ENCODE results near the gene MRAP.

The MRAP gene

DNA sequence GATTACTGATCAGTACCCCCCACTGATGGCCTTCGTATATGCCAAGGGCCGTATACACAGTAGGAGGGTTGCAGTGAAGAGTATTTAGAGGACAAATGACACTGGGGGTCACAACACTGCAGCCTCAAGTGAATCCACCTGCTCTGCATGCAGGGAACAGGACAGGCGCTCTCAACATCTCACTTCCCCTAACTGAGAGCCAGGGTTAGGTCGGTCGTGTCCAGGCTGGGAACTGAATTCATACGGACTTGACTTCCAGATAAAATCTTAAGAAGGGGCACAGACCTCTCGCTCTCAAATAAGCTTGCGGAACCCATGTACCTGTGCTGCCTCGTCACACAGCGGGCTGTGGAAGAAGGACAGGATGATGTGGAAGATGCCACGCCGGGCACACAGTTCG, 22.8 kb downstream of the MRAP start:
- DNase-seq (ENCODE audit: low read depth in 3 of 3, low spot score in 1 of 3): no peak

DNA sequence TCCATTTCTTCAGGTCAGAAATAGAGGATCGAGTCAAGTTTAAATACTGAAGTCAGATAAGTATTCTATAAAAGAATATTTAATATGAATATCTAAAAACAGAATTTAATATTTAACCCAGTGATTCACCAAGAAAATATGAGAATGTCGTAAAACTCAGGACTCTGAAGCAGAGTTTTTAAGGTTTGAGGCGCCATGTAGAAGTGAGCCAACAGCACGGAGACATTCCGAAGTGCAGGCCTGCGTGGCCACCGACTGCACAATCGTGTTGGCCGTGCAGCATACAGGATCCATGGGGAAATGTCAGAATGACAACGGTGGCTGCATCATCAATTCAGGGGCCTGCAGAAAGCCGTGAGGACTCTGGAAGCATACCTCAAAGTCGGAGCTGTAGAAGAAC, 23.4 kb downstream of the MRAP start:
- DNase-seq (ENCODE audit: low read depth in 3 of 3, low spot score in 1 of 3): no peak

DNA sequence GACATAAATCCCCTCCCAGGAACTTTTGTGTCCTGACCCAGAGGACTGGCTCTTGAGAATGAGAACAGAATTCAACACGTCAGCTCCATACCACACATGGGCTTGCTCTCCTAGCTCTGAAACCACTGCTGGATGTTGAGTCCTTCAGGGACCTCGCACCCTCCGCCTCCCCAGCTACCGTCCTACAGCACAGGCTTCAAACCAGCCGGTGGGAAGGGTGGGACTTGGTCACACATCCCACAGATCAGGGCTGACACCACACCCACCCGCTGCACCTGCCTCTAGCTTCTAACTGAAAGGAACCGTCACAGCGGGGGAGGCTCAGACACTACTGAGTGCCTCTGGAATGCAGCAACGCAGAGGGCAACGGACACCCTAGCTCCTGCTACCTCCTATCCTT, 24.0 kb downstream of the MRAP start:
- DNase-seq (ENCODE audit: low read depth in 3 of 3, low spot score in 1 of 3): no peak

DNA sequence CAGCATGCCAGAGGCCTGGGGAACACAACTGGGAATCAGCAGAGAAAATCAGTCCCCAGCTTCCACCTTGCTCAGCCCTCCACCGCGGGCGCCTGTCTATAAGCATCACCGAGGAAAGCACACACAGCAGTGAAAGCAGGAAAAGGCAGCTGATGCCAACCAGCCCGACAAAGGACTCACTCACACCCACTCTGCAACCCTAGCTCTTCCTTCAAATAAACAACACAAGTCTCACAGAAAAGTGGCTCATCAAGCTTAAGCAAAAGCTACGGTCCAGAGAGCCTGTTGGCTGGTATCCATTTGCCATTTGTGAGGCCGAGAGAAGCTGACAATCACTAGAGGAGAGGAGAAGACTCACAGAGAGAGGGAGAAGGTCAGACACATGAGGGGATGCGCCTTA, 27.1 kb downstream of the MRAP start:
- no peak for DNase-seq (ENCODE audit: low read depth in 3 of 3, low spot score in 1 of 3)

DNA sequence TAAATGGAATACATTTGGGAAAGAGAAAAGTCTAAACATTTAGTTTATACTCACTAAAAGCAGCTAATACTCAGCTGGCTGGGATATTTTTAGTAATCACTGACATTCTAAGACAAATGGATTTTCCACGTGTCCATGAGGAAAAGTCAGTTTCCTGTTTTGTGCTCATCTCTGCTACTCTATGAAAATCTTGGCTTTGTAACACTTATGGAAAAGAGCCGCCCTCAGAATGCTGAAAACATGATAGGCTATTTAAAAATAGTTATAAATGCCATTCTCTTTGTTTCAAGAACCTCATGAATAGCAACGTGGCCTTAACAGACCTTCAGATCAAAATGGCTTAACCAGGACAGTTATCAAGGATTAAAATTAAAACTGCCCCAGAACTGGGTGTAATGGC, 29.9 kb downstream of the MRAP start:
- no peak for DNase-seq (ENCODE audit: low read depth in 3 of 3, low spot score in 1 of 3)

DNA sequence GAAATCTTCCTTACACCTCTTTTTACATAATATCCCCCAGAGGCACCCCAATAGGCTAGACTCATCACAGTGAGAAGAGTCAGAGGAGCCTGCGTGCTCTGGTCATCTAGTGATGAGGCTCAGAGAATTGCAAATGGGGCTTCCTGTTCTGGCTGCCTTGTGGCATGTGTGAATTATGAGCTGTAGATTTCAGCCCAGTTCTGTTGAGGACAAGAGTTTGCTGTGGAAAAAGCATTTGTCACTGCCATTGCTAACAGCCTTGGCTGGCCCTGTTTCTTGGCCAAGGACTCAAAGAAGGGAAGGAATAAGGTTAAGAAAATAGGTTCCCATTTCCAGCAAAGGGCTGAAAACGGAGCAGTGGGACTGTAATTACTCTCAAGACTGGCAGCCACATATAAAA, 30.7 kb downstream of the MRAP start:
- no peak for DNase-seq (ENCODE audit: low read depth in 3 of 3, low spot score in 1 of 3)

DNA sequence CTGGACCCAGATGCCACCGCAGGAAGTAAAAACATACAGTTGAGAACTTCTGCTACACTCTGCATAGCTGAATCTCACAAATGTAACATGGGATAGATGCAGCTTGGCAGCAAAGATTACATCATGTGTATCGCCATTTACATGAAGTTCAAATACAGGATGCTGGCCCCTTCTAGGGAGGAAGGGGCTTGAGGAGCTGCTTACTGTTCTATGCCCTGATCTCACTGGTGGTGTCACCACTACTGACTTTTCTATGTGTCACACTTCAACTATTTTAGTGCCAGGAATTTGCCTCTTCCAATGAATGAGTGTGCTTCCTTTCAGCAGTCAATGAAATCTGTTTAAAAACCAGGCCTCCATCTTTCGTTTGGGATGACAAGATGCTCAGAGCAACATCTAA, 31.1 kb downstream of the MRAP start:
- DNase-seq (ENCODE audit: low read depth in 3 of 3, low spot score in 1 of 3): no peak

DNA sequence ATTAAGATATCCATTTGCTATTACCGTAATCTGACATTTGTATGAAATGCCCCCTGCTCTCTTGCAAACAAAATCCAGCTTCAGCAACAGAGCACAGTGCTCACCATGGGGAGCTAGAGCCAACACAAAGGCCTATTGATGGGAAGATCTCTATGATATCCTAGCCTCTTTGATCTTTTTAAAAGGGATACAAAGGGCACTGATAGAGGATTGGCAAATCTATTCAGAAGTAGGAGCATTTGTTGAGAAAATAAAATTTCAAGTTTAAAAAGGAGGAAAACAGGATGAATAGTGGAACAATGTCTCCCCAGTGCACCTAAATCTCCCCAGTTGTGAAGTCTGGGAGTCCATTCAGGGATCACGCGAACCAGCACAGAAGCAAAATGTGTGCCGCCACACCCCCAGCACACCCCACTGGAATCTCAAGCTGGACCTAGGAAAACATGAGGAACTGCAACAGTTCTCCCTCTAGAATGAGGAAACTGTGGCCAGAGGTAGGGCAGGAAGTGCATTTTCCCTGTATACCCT, 32.2 kb downstream of the MRAP start:
- no peak for DNase-seq (ENCODE audit: low read depth in 3 of 3, low spot score in 1 of 3)

DNA sequence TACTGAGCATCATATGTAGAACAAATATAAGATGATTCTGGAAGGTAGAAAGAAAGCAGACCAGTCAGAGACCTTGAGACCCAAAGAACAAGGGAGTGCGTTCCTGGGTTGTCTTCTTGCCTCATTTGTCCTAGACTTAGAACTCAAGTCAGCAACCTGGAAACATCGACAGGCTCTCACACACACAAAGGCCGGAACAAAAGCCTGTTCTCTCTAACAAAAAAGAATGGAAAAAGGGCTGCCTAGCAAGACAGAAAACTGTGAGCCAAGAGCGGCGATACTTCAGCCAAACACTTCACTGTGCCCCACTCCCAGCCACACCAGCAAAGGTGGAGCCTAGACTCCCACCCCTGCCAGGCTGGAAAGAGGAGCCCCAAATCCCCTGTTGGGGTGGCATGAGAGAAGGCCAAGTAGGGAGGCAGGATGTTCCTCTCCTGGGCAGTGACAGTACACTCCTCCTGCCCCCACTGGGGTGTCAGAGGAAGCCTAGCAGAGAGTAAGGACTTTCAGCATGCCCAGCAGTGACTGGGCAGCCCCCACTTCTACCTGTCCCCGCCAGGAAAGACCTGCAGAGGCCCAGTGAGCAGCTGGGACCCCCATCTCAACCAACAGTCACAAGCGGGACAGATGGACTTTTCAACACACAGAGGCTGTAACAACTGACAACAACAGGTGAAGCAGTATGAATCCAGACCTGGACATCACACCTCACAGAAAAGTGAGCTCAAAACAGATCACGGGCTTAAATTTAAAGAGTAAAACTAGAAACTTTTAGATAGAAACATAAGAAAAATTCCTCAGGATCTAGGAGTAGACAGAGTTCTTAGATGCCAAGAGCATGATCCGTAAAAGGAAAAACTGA, 33.0 kb downstream of the MRAP start:
- DNase-seq (ENCODE audit: low read depth in 3 of 3, low spot score in 1 of 3): no peak

DNA sequence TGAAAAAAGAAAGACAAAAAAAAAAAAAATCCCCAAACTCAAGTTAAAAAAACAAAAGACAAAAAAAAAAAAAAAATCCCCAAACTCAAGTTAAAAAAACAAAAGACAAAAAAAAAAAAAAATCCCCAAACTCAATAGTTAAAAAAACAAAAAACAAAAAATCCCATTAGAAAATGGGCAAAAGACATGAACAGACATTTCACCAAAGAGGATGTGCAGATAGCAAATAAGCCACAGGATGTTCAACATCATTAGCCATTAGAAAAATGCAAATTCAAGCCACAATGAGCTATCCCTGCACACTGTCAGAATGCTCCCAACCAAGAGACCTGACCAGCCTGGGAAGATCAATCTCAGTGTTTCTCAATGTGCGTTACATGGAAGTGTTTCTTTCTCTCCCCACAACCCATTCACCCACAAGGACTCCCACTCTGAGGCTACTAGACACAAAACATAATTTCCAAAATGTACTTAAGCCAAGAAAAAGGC, 33.9 kb downstream of the MRAP start:
- DNase-seq (ENCODE audit: low read depth in 3 of 3, low spot score in 1 of 3): no peak

DNA sequence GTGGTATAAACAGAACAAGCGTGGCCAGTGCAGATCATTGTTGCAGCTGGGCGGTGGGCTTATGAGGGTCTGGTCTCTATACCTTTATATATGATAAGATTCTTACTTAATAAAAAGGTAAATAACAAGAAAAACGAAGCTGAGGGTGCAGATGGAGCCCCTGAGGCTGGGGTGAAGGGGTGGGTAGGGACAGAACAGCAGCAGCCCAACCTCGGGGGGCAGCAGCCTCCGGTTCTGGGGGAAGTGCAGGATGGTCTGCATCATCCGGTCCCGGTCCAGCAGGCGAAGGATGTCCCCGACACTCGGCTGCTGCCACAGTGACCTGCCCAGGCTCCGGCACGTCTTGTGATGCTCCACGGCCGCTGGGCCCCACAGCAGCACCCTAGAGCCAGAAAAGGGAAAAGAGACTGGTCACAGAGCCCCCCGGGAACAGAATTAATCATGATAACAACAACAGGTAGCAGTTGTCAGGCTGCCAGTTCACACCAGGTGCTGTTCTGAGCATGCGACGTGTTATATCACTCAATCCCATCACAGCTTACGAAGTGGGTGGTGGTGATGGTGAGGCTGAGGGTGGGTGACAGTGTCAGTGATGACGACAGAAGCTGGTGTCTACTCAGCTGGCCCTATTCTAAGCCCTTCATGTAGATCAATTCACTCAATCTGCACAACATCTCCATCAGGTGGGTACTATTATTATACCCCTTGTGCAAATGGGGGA, 35.5 kb downstream of the MRAP start:
- DNase-seq (ENCODE audit: low read depth in 3 of 3, low spot score in 1 of 3): no peak

DNA sequence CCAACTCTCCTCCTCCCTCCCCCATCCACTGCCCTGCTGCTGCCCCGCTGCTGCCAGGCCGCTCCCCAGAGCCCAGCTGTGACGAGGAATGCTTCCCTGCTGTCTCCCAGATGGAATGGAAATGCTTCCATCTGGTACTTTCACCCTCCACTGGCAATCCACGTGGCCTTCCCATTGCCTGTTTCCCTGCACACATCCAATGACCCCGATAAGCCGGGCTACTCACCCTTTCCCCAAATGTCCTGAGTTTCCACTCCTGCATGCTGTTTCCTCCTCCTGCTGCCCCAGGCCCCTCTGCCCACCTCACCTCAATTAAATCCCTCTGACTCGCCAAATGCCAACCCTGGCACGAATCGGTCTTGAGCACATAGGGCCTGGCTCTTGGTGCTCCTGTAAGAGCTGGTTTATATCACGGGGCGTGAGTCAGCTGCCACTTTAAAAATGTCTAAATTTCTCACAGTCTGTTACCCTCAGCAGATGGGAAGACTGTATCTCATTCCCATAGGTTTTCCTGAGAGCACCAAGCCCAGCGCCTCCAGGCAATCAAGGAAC, 36.4 kb downstream of the MRAP start:
- DNase-seq (ENCODE audit: low read depth in 3 of 3, low spot score in 1 of 3): no peak

DNA sequence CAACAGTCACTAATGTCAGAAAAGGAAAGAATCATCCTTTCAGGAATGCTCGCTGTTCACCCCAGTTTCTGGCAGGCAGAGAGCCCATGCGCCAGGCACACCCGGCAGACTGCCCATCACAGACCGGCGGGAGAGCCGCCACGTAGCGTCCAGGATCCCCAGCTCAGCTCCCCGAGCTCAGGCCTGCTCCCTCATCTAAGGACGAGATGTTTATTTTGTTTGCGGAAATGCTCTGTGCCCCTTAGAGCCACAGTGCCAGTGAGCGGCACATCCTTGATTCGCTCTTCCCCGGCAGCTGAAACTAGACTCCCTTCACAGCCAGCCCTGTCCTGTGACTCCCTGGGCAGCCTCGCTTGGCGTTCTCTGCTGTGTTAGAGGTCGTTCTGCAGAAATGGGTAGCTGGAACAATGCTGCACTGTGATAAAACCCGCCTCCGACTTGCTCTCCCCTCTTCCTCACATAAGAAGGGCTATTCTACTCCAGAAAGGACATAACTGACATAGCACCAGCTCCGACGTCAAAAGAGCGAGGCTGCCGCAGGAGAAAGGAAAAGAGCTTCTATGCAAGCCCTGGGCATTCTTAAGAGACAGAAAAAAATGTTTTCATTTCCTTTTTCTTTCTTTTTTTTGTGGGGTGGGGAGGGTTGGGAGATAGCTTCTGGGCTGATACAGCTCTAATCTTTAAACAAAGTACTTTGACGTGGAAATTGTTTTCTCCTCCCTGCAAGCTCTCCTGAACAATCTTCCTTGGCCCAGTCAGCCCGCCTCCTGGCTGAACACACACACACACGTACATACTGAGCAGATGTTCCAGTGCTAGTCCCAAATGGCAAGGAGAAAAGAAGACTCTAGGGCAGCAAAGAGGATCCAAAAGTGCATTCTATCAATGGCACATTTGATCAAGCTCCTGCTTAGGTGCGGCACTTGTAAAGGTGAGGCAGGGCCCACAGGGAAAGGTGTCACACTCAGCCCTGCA, 37.2 kb downstream of the MRAP start:
- DNase-seq (ENCODE audit: low read depth in 3 of 3, low spot score in 1 of 3): no peak

DNA sequence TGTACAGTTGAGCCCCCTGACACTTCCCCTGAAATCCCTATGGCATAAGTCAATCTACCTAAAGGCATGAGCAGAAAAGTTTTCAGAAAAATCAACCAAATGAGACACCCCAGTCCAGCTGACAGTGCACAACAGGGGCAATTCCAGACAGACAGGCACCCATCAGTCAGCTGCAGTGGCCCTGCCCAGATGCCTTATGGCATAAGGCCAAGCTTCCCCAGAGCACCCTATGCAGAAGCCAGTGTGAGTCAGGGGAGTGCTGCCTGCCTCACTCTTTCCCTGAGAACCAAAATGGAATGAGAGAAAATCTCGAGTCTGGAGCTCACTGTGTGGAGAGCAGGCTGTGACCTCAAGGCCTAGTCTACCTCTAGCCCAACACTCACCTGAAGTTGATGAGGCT, 38.1 kb downstream of the MRAP start:
- no peak for DNase-seq (ENCODE audit: low read depth in 3 of 3, low spot score in 1 of 3)

DNA sequence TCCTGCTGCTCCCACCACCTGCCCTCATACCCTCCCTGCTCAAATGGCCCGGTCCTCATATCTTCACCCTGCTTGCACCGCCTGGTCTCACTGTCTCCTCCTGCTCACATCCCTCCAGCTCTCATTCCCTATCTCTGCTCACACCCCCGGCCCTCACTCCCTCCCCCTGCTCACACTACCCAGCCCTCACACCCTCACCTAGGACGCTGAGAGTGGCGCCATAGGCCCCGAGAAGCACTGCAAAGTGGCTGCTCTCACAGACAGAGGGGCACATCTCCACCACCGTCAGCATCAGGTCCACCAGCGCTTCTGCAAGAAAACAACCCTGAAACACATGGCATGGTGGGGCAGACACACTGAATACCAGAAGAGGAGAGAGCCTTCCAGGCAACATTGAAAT, 38.6 kb downstream of the MRAP start:
- no peak for DNase-seq (ENCODE audit: low read depth in 3 of 3, low spot score in 1 of 3)

DNA sequence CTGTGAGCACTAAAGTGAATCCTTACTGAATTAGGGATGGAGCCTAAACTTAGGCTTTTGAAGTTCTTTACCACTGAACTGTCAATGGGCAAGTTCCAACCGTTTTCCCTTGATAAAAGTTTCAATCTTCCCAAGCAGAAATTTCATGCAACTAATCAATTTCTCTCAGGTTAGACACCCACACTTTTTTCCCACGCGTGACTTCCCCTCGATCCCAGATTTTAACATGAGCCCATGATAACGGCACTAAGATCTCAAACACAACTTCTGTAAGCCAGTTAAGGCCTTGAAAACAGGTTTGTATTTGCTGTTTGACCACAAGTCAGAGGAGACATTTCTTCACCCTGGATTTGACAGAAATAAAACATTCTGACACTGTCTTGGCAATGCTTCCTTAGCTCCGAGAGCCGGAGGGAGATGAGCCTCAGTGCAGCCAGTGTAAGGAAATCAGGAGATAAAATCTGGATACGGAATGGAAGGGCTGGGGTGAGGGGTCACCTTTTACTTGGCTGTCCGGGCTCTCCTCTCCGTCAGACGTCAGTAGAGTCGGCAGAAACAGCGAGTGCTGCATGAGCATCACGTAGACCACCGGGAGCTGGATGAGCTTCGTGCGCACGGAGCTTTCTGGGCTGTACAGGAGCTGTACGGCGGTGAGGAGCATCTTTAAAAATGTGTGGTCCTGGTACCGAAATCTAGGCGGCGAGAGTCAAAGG, 39.7 kb downstream of the MRAP start:
- DNase-seq (ENCODE audit: low read depth in 3 of 3, low spot score in 1 of 3): no peak

DNA sequence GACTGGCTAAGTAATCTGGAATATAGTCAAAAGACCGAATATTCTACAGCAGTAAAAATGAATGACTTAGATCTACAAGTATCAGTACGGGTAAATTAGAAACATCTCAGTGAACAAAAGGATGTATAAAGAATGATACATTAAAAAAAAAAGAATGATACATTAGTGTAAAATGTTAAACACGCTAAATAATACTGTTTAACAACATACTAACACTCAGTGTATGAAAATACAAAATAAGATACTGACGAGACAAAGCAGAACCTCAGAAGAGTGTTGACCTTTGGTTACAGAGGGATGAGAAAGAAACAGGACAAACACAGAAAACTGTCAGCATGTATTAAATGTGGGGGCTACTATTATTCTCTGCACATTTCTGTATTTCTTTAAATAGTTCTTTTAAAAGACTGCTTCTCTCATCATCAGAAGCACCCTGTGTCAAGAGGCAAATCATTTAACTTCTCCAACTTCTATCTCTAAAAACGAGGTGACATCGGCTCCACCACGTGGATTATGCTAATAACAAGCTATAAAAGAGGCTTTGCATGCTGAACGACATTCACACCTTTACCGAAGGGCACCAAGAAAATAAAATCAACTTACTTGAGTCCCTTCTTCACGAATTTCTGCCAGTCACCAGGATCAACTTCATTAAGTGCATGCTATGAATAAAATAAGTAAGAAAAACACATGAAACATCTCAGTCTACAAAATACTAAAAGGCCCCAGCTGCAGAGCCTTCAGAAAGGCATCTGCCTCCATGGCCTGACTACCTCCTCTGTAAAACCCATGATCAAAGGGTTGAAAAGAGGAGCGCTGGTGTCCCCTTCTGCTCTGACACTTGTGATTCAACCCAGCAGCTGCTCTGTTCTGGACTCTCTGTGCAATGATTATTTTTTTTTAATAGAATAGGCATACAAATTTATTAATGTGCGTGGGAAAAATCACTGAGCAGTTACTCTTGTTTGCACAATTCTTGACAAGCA, 42.5 kb downstream of the MRAP start:
- DNase-seq (ENCODE audit: low read depth in 3 of 3, low spot score in 1 of 3): no peak

DNA sequence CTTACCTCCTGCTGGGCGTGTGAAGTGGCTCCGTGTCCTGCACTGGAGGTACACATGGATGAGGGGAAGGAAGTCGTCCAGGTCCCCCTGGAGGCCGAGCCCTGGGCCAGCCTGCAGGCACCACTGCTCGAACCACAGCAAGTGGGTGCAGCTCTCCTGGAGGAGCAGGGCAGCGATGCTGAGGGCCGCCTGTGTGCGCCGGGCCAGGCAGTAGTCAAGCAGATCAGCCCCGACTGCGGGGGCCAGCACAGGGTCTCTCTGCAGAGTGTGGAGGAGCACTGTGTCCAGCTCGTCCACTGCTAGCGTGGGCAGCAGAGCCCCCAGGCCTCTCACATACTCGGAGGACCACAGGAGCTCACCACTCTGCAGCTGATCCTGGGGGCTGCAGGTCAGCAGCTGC, 48.3 kb downstream of the MRAP start:
- DNase-seq (ENCODE audit: low read depth in 3 of 3, low spot score in 1 of 3): no peak

DNA sequence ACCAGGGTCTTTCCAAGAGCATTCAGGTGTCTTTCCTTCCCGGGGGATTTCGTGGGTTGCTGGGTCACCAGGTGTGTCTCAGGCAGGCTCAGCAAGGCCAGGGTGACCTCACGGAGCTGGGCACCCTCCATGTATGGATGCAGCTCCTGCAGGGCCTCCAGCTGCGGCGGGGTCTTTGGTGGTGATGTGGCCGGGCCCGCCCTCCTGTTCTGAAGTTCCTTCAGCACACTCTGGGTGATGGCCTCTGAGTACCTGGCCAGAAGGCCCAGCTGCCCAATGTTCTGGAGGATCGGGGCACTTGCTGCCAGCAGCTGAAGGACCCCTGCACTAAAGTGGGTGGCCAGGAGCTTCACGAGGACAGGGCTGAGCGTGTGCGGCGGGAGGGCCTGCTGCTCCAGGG, 48.7 kb downstream of the MRAP start:
- DNase-seq (ENCODE audit: low read depth in 3 of 3, low spot score in 1 of 3): no peak

Data from stimulated activated CD4-positive, alpha-beta T cell treated with anti-CD3 and anti-CD28 coated beads, TNF-alpha, amount 100 ng/mL, for 1 hour (primary cell).